Activated CD4-positive, CD25-positive, alpha-beta regulatory T cell treated with anti-CD3 and anti-CD28 coated beads, Interleukin-2, amount 50 U/mL, for 72 hours (primary cell): ENCODE data around the gene FADS6.

ENCODE experiments used
- DNase-seq: peaks from one replicate; pipeline ENCODE4 v3.0.0; 2021

FADS6 gene

GRCh38 chr17:74892974-74893911 is at the start of gene FADS6:
TSS of gene FADS6 (minus strand) at chr17:74893633. CDS start at chr17:74893595, 38 bp downstream.
- DNase-seq = no peak

GRCh38 chr17:74941128-74941725 is 47.8 kb upstream of the FADS6 start:
- no peak for DNase-seq

GRCh38 chr17:74939534-74939933 is 46.1 kb upstream of the FADS6 start:
- no peak for DNase-seq

GRCh38 chr17:74938194-74938950 is 44.9 kb upstream of the FADS6 start:
- no peak for DNase-seq

GRCh38 chr17:74937064-74938051 is 43.9 kb upstream of the FADS6 start:
- DNase-seq = no peak

- DNase-seq = no peak
Measured at GRCh38 chr17:74936470-74936799, 43.0 kb upstream of the FADS6 start.

GRCh38 chr17:74935585-74936469 is 42.4 kb upstream of the FADS6 start, which contains the start of gene OTOP3:
TSS of gene OTOP3 (plus strand) at chr17:74935898. CDS start at chr17:74935922, 24 bp downstream.
- DNase-seq = no peak

GRCh38 chr17:74935048-74935447 is 41.6 kb upstream of the FADS6 start:
- no peak for DNase-seq

- no peak for DNase-seq
Measured at GRCh38 chr17:74930535-74931036, 37.2 kb upstream of the FADS6 start.

GRCh38 chr17:74928786-74929185 is 35.4 kb upstream of the FADS6 start:
- DNase-seq = no peak

GRCh38 chr17:74925242-74925641 is 31.8 kb upstream of the FADS6 start:
- DNase-seq = no peak

GRCh38 chr17:74924250-74924948 is 31.0 kb upstream of the FADS6 start, which contains the start of gene OTOP2:
TSS of gene OTOP2 (plus strand) at chr17:74924273. CDS start at chr17:74924633, 360 bp downstream.
- no peak for DNase-seq

GRCh38 chr17:74923538-74924249 is 30.3 kb upstream of the FADS6 start:
- peak; percentile 82 for DNase-seq

- no peak for DNase-seq
Measured at GRCh38 chr17:74922694-74923537, 29.5 kb upstream of the FADS6 start, which contains the start of gene USH1G. TSS of gene USH1G (minus strand) at chr17:74923255. CDS start at chr17:74923073, 182 bp downstream.

GRCh38 chr17:74922172-74922571 is 28.7 kb upstream of the FADS6 start:
- DNase-seq = no peak

GRCh38 chr17:74921769-74922168 is 28.3 kb upstream of the FADS6 start:
- DNase-seq = no peak

GRCh38 chr17:74921026-74921681 is 27.7 kb upstream of the FADS6 start:
- no peak for DNase-seq

GRCh38 chr17:74920642-74921025 is 27.2 kb upstream of the FADS6 start:
- no peak for DNase-seq
